Activated B cell treated with CpG ODN at 0.5 μM for 24 hours (primary cell): ENCODE measurements around the gene COQ8A. TPM values are rescaled to one million over a fixed set of nuclear protein-coding genes. Genes with fewer than 3 reads are reported as not detected.

Source experiments
- ATAC-seq: fragments of 200-7000 bp; cut with Tn5 transposase; one replicate; pipeline ENCODE4 v1.10.0; 2021; ENCODE audit warnings: low read depth, mild to moderate bottlenecking, moderate library complexity
- CTCF ChIA-PET: fragments of 350-600 bp; sonication (Branson Sonifier 250); formaldehyde crosslinking; loops from one replicate; lab custom pipeline; 2021; ENCODE audit warnings: antibody characterized with exemption; lab: Charles Lee
- POLR2A ChIA-PET: fragments of 350-600 bp; sonication (Branson Sonifier 250); formaldehyde crosslinking; loops from one replicate; lab custom pipeline; 2021; ENCODE audit warnings: antibody characterized with exemption; lab: Charles Lee
- DNase-seq: peaks from one replicate; pipeline ENCODE4 v3.0.0; 2022
- H3K27ac Mint-ChIP-seq: one replicate; pipeline ENCODE4 v1.8.0; 2020; ENCODE audit warnings: mixed read lengths
- H3K27me3 Mint-ChIP-seq: one replicate; pipeline ENCODE4 v1.8.0; 2021; ENCODE audit warnings: mixed read lengths
- H3K36me3 Mint-ChIP-seq: one replicate; pipeline ENCODE4 v1.8.0; 2021; ENCODE audit warnings: low read depth, mixed read lengths
- H3K4me1 Mint-ChIP-seq: one replicate; pipeline ENCODE4 v1.8.0; 2021; ENCODE audit warnings: mixed read lengths
- H3K4me3 Mint-ChIP-seq: one replicate; pipeline ENCODE4 v1.8.0; 2020; ENCODE audit warnings: mild to moderate bottlenecking, mixed read lengths
- H3K9me3 Mint-ChIP-seq: one replicate; pipeline ENCODE4 v1.8.0; 2020; ENCODE audit warnings: mixed read lengths
- CTCF ChIP-seq: fragments of 200-600 bp; IDR thresholded peaks from one replicate; pipeline ENCODE4 v1.8.0; 2022; ENCODE audit warnings: antibody characterized with exemption, mild to moderate bottlenecking
- intact Hi-C: fragments of 100-400 bp; cut with micrococcal nuclease; formaldehyde crosslinking; loops from one replicate; pipeline ENCODE4 v1.15.1; 2024
- total RNA-seq: library from RNA; stranded (reverse); gene quantifications from 2 replicates; pipeline ENCODE4 v1.2.3, GENCODE V29; 2022

Gene COQ8A
- total RNA-seq, 1 donor from 2014 or later: 28.5 TPM

DNA sequence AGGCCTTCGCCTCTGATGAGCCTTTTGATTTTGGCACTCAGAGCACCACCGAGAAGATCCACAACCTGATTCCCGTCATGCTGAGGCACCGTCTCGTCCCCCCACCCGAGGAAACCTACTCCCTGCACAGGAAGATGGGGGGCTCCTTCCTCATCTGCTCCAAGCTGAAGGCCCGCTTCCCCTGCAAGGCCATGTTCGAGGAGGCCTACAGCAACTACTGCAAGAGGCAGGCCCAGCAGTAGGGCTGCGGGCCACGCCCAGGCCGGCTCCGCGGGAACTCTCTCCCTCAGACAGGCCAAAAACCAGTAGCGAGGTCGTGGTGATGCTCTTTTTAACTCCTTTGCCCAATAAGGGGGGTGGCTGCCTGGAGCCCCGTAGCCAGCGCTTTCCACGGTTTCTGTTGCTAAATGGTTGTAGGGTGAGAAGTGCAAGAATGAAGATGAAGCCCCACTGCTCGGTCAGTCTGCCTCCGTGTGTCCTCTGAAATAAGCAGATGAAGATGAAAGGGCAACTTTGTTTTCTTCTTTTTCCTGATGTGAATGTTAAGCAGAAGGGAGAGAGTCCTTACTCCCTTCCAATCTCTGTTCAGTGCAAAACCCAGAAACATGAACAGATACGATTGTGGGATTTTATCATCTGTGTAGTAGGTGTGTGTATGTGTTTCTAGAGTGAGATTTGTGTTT is 46.5 kb downstream of the COQ8A start:
- H3K36me3 Mint-ChIP-seq: peaks cover 56% of the 10 kb centered on the region

DNA sequence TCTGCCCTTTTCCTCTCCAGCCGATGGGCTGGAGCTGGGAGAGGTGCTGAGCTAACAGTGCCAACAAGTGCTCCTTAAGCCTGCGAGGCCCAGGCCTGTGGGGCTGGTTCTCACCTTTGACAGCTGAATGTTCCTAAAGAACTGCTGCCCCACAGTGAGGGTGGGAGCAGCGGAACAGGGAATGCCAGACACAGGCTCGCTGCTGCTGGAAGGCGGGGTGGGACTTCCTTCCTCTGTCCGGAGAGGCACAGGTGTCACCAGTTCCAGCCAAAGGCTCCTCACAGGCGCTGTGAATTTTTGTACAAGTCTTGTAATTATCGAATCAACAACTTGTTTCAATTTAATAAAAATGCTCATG is 47.1 kb downstream of the COQ8A start:
- Mint-ChIP-seq H3K9me3 (no peaks in the 10 kb centered on the region), H3K4me3 (no peak overlapping the region), H3K27ac (no peak overlapping the region), H3K36me3 (peaks cover 52% of the 10 kb centered on the region), H3K4me1 (peaks cover 21% of the 10 kb centered on the region), H3K27me3 (no peaks in the 10 kb centered on the region)
- DNase-seq (no peak), ATAC-seq (no peak)
- no peak for TF ChIP-seq CTCF
- intact Hi-C loops: no loop called here
- ChIA-PET CTCF (no interaction called here), POLR2A (no interaction called here)

More for the DNA sequence above, 46.5 kb downstream of the COQ8A start:
- CTCF ChIA-PET: no interaction called here
- POLR2A ChIA-PET: no interaction called here
- H3K27ac Mint-ChIP-seq: no peak overlapping the region
- TF ChIP-seq CTCF: no peak
- no peaks in the 10 kb centered on the region for H3K27me3 Mint-ChIP-seq
- H3K9me3 Mint-ChIP-seq: no peaks in the 10 kb centered on the region
- ATAC-seq: no peak
- H3K4me1 Mint-ChIP-seq: peaks cover 21% of the 10 kb centered on the region
- intact Hi-C loops: no loop called here
- H3K4me3 Mint-ChIP-seq: no peak overlapping the region
- DNase-seq: no peak

DNA sequence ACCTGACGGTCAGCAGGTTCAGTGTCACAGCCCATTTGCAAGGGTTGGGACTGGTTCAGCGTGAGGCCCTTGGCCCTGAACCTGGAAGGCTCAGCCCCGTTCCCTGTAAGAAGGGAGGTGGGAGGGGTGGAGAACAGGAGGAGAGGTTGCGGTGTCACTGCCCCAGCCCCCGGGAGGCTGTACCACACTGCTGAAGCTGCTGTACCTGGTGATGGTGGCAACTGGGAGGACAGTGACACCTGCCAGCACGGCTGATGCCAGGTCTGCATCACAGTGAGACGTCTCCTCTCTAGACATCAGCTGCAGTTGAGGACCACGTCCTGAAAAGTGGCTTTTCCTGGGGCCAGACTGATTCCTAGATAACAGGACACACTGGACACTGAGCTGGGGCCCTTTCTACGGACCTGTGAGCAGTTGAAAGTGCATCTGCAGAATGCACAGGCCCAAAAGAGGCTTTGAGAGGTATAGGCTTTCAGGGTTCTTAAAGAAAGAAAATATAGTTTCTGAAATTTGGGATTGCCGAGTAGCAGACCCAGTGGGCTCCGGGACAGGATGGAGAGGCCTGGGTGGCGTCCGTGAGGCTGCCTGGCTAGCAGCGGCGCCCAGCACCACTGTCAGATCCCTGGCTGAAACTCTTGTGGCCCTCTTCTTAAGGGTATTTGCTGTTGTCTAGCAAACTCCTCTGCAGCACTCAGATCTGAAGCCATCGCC is 47.7 kb downstream of the COQ8A start:
- Mint-ChIP-seq H3K9me3 (no peaks in the 10 kb centered on the region), H3K4me3 (no peak overlapping the region), H3K27ac (no peak overlapping the region), H3K4me1 (peaks cover 21% of the 10 kb centered on the region), H3K27me3 (no peaks in the 10 kb centered on the region), H3K36me3 (peaks cover 46% of the 10 kb centered on the region)
- no peak for DNase-seq
- no peak for TF ChIP-seq CTCF
- ATAC-seq: no peak
- POLR2A ChIA-PET: no interaction called here
- CTCF ChIA-PET: no interaction called here
- intact Hi-C loops: no loop called here

DNA sequence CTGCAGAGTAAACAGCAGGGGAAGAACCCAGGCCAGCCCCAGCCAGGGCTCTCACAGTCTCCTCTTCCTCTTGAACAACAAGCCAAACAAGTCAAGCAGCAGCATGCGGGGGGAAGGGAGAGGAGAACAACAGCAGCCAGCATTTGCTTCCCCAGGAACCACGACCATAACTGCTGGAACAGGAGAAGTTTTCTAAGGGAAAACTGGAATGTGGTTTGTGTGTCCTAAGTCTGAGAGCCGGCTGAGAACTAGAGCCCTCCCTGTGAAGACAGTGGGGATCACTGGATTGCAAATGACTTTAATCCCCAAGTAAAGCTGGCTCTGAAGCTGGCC is 48.2 kb downstream of the COQ8A start:
- intact Hi-C loops: no loop called here
- H3K4me3 Mint-ChIP-seq: no peak overlapping the region
- no peak for ATAC-seq

More for the DNA sequence above, 48.2 kb downstream of the COQ8A start:
- no peak for TF ChIP-seq CTCF
- POLR2A ChIA-PET: interaction anchor here (0.5 kb wide), 1 partner anchor 1509 kb away, joined by 5 read pairs; no protein-coding TSS in a partner anchor
- Mint-ChIP-seq H3K9me3 (no peaks in the 10 kb centered on the region), H3K4me1 (peaks cover 21% of the 10 kb centered on the region), H3K27me3 (no peaks in the 10 kb centered on the region), H3K36me3 (peaks cover 42% of the 10 kb centered on the region), H3K27ac (no peak overlapping the region)
- no peak for DNase-seq
- CTCF ChIA-PET: no interaction called here
